ENCODE results near the gene RRP12.

The RRP12 gene

DNA sequence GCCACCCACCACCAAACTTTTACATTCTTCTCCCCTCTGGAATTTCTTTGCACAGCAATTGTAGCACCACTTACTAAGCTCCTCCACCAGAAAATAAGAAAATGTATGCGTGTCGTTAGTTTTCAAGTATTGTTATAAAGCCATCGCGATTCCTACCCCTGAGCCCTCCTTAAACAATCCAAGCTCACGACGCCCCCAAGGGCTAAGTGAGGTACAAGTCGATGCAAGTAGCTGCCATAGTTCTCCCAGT is 67.9 kb downstream of the RRP12 start:
- DNase-seq = no peak

DNA sequence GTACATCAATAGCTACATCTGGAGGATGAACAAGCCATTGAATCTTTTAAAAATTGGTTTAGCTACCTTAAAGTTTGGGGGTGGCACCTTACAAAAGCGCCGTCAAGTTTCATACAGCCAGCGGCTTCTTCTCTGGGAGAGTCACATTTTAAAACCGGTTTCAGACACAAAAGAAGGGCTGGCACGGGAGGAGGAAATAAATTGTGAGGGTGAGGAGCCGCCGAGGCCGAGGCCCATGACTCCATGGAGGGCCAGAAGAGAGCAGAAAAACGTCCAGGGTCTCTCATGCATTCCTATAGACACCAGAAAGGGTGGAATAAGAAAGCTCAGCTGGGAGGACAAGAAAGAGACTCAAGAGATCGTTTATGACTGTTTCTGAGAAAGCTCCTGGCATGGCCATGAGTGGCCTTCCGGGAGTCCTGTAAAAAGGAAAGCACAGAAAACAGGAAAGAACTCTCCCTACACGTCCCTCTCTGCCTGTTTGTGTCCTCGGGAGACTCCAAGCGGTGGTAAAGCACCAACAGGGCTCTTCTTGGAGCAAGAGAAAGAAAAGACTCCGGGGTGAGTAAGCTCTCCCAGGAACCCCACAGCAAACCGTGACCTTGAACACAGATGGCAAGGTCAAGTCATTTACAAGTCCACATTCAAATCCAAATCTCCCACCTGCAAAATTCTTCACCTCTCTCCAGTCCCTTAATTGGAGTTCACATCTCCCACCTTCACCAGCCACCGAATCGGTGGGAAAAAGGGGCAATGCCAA is 68.4 kb downstream of the RRP12 start:
- no peak for DNase-seq

- DNase-seq = no peak
These were observed 69.9 kb downstream of the RRP12 start for GRCh38 chr10:97331153-97331703.

DNA sequence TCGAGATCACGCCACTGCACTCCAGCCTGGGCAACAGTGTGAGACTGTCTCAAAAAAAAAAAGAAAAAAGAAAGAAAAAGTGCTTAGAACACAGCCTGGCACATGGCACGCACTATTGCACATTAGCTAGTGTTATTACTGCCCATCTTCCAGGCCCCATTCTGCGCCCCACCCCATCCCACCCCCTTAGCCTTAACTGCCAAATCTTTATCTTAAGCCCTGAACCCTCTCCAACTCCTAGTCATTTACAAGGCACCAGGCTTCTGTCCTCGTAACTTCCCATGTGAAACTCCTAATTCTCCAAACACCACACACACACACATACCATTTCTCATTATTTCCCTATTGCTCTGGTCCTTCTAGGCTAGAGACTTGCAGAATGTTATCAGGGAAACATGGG is 71.4 kb downstream of the RRP12 start:
- DNase-seq = no peak

DNA sequence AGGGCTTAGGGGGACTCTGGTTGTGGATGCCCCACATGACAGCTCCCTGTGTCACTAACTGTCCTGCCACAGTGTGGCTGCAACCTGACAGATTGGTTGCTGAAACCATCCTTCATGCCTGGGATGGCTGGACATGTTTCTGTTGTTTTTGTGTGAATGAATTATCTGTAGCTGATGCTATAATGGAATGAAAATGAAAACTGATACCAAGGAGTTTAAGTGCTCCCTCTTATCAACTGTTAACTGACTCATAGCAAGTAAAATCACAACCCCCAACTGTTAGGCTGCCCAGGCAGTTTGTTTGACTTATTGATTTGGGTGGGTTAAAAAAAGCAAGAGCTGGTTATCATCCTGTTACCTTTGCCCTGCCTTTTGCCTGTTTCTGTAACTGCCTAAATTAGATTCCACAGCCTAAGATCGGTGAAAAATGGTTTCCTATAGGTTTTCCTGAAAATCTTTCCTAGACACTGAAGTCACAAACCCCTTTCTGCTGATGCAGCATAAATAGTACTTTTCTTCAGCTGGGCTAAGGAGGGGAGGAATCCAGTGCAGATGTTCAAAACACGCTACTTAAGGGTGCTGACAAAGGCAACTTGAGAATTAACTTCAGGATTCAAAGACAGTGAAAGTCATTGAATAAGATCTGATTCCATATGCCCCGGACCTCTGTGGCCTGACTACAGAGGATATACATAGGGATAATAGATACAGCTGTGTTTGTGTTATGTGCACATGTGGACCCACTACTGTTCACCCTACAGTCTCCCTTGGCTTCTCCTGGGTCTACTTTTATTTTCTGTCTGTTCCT is 72.3 kb downstream of the RRP12 start:
- DNase-seq = no peak

DNA sequence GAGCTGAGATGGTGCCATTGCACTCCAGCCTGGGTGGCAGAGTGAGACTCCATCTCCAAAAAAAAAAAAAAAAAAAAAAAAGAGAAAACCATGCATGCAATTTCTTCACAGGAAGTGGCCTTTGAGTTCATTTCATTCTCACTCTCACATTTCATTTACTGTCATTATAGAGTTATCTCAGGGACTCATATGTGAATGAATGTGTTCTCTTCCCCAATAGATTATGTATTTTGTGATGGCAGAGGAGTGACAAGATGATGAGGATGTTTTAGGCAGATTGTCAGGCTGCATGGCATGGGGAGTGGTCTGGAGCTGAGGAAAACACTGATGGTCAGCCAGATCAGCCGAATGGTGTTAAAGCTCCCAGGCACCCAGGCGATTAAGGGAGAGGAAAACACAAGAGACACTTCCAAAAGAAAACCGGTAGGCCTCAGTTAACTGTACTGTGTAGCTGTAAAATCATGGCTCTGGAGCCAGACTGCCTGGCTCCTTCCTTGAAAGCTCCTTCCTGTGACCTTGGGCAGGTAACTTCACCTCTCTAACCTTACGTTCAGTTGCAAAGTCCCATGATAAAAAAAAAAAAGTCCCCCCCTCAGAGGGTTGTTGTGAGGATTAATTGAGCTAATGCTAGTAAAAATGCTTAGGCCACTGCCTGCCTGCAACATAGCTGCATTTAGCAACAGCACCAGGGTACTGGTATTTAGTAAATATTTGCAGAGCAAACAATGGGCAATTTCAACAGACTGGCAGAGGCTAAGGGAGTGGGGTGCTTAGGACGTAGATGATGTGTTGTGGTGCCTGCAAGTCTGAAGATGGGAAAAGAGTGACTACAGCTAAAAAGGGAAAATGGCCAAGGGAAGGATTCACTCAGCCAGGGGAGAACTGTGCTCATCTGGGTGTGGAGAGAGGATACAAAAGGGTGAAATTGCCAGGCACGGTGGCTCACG is 73.5 kb downstream of the RRP12 start:
- no peak for DNase-seq

- DNase-seq = no peak
These were observed 75.4 kb downstream of the RRP12 start for GRCh38 chr10:97325754-97326153.

- no peak for DNase-seq
These were observed 77.6 kb downstream of the RRP12 start for GRCh38 chr10:97323501-97323900.

GRCh38 chr10:97321804-97322190 is 79.3 kb downstream of the RRP12 start:
- no peak for DNase-seq

DNA sequence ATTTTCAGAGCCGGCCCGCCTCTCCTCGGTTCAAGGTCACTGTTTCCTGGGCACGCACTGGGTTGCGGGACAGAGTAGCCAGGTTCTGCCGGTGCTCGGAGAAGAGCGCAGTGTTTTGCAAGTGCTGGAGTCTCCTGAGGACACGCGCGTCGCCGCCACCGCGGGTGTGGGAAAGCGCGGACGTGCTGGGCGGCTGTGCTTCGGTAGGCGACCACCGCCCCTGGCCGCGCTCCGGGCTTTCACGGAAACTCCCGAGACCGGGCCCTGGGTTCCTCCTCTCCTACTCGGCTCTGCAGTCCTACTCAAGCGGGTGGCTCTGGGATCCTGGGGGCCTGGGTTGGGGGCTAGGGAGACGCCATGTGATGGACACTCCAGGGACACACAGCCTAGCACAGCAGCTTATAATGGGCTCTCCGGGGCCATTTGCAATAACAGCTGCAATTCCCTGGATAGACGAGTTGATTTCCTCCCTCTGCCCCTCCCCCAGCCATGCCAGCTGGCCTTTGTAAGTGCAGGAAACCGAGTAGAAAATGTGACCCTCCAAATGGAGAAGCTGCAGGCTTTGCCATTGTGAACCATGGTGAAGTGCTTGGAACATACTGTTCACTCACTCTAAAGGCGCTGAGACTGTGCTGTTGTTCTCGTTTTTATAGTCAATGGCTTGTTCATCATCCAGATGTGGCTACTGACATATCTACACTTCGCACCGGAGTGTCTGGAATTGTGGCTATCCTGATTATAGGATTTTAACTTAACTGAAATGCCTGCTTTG is 79.9 kb downstream of the RRP12 start:
- DNase-seq = no peak

DNA sequence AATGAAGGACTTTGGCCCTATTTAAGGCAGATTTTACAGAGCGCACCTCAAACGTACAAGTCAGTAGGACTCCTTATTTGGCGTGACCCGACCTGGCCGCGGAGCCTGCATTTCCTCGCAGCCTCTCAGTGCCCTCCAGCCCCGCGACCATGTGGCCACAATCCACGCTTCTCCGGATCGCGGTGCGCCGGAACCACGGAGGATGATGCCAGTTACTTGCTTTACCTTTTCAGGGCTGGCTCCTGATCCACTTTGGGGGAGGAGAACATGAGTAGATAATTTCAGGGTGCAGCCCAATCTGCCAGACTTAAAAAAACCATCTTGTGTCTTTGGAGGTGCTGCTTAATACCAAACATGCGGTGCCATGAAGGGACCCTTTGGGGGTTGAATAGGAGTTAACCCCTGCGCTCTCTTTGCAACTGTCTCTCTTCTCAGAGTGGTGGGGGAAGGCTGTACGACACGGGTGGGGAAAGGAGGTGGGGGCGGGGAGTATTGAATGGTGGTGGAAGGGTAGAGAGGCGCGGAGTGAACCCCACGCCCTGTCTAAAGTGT is 80.6 kb downstream of the RRP12 start:
- no peak for DNase-seq

DNA sequence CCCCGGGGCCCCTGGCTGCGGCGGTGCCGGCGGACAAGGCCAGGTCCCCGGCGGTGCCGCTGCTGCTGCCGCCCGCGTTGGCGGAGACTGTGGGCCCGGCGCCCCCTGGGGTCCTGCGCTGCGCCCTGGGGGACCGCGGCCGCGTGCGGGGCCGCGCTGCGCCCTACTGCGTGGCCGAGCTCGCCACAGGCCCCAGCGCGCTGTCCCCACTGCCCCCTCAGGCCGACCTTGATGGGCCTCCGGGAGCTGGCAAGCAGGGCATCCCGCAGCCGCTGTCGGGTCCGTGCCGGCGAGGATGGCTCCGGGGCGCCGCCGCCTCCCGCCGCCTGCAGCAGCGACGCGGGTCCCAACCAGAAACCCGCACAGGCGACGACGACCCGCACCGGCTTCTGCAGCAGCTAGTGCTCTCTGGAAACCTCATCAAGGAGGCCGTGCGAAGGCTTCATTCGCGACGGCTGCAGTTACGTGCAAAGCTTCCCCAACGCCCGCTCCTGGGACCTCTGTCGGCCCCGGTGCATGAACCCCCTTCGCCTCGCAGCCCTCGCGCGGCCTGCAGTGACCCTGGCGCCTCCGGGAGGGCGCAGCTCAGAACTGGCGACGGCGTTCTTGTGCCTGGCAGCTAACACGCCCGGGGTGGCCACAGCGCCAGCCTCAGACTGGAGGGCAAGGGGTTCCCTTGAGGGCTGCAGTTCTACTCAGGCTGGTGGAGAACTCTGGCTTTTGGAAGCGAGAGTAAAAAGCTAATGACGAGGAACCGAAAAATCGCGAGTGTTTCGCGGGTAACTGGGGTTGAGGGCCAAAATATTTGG is 81.3 kb downstream of the RRP12 start:
- no peak for DNase-seq

GRCh38 chr10:97318772-97319651 is 82.1 kb downstream of the RRP12 start, which contains the start of gene FRAT1:
Gene FRAT1, plus strand, starts transcription at chr10:97319271. Its CDS starts 183 bp downstream, at chr10:97319454.
- DNase-seq = peak; percentile 42 to 84

GRCh38 chr10:97314671-97315070 is 86.5 kb downstream of the RRP12 start:
- no peak for DNase-seq

- no peak for DNase-seq
These were observed 88.2 kb downstream of the RRP12 start for GRCh38 chr10:97312897-97313296.

- no peak for DNase-seq
These were observed 90.0 kb downstream of the RRP12 start for GRCh38 chr10:97311111-97311626.

GRCh38 chr10:97307866-97308780 is 93.0 kb downstream of the RRP12 start:
- DNase-seq = no peak

DNA sequence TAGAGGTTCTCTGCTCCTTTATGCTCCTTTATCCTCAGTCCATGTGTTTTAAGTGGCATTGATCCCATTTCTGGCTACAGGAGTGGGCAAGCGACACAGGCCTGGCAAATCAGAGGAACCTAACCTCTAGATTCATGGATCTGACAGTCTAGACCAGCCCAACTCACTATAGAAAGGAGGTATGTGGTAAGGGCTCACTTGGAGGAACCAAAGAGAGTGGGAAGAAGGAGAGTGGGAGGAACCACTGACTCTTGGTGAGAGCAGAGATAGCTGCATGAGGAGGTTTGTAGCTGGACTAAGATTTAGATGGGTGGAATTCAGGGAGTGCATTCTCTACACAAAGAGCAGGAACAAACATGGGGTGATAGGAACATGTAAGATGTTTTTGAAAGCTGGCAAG is 93.7 kb downstream of the RRP12 start:
- DNase-seq = no peak

Data from SW 1271 (cell line).